ENCODE measurements around the gene ALDH3B2. TPM values are rescaled to one million over a fixed set of nuclear protein-coding genes. Genes with fewer than 3 reads are reported as not detected.

Gene ALDH3B2, protein sequence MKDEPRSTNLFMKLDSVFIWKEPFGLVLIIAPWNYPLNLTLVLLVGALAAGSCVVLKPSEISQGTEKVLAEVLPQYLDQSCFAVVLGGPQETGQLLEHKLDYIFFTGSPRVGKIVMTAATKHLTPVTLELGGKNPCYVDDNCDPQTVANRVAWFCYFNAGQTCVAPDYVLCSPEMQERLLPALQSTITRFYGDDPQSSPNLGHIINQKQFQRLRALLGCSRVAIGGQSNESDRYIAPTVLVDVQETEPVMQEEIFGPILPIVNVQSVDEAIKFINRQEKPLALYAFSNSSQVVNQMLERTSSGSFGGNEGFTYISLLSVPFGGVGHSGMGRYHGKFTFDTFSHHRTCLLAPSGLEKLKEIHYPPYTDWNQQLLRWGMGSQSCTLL
- total RNA-seq, result not detected in 2 replicates

DNA sequence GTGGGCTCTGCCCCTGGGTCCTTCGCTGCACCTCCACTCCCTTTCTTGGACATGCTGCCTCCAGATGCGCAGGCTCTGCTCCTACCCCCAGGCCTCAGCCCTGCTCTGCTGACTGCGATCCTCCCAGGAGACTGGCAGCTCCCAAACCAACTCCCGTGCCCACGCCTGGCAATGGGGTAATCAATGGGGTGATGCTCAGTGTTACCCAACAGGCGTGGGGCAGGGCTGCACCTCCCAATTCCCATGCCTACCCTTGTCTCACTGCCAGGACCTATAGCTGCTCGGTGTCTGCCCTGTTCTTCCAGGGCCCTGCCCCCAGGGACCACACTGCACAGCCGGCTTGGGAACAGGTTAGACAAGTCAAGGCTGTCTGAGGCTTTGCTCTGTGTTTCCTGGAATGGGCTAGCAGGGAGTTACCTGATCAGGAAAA lies at the start of gene ALDH3B2:
TSS of gene ALDH3B2 (minus strand) at position 182 of the 430 bp plus-strand sequence. CDS start 7,688 bp downstream, outside the sequence.

DNA sequence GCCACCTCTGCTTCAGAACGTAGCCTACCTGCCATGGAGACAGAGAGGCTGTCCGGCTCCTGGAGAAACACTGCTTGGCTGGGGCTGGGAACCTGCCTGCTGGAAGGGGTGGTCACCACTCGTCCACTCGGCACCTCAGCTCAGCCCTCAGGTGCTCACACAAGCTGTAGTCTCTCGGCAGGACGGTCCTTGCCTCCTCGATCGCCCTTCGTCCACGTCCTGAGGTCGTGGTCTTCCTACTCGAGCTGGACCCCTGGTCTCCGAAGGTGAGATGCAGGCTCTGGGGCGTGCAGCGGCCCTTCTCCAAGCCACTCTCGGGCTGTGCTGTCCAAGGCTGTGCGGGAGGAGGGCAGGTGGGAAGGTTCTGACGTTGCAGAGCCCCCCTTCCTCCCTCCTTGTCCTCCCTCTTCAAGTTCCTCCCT lies 35.0 kb downstream of the ALDH3B2 start, which contains the start of gene TBX10:
TSS of gene TBX10 (minus strand) at position 326 of the 422 bp plus-strand sequence. CDS start at position 35, 291 bp downstream.

DNA sequence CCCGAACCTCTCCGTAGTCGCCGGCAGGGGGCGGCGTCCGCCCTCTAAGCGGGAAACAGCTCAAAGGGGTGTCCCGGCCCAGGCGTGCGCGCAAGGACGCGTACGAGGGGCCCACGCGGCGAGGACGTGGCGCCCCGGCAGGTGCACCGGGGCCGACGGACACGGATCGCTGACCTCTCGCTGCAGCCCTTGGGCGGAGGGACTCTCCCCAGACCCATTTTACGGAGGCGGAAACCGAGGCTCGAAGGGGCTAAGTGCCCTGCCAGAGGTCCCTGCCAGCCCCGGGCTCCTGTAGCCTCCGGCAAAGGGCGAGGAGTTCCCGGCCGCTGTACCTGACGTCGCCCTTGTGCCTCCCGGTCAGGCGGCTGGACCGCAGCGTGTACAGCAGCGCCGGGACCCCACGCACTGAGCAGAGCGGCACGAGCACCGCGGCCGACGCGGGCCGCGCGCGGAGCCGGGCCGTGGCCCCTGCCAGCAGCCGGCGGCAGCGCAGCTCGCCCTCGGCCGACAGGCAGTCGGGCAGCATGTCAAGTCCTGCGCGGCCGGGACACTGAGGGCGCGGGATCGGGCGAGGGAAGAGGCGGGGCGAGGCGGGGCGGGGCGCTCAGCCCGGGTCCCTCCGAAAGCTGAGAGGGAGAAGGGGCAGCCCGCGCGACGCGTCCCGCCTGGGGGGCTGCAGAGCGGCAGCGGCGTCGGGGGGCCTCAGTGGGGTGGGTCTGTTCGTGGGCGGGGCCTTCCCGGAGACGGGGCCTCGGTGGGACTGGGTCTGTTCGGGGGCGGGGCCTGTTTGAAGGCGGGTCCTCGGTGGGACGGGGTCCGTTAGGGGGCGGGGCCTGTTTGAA lies 44.8 kb downstream of the ALDH3B2 start, which contains the start of gene NUDT8:
TSS of gene NUDT8 (minus strand) at position 552 of the 842 bp plus-strand sequence. CDS start at position 526, 26 bp downstream.

Other genes starting within 250 kb of the ALDH3B2 start
- gene RPS6KB2, start 246.1 kb downstream of the ALDH3B2 start, total RNA-seq, result 25.0 and 26.3 TPM in 2 replicates
- 0.11 and 0.43 TPM in 2 replicates for gene PTPRCAP, start 236.9 kb downstream of the ALDH3B2 start, total RNA-seq
- gene CORO1B, start 231.1 kb downstream of the ALDH3B2 start, total RNA-seq, result 122 and 145 TPM in 2 replicates
- gene GPR152, start 221.9 kb downstream of the ALDH3B2 start, total RNA-seq, result not detected in 2 replicates
- 1.5 and 2.0 TPM in 2 replicates for gene CABP4, start 219.3 kb downstream of the ALDH3B2 start, total RNA-seq
- 21.1 and 21.8 TPM in 2 replicates for gene TMEM134, start 205.4 kb downstream of the ALDH3B2 start, total RNA-seq
- 101 TPM in 2 replicates for gene AIP, start 191.6 kb downstream of the ALDH3B2 start, total RNA-seq
- gene PITPNM1, start 169.3 kb downstream of the ALDH3B2 start, total RNA-seq, result 2.8 and 3.1 TPM in 2 replicates
- gene CDK2AP2, start 166.5 kb downstream of the ALDH3B2 start, total RNA-seq, result 10.3 and 23.1 TPM in 2 replicates
- gene CABP2, start 151.2 kb downstream of the ALDH3B2 start, total RNA-seq, result not detected in 2 replicates
- gene GSTP1, start 90.8 kb downstream of the ALDH3B2 start, total RNA-seq, result 473 and 682 TPM in 2 replicates
- 121 and 130 TPM in 2 replicates for gene NDUFV1, start 67.7 kb downstream of the ALDH3B2 start, total RNA-seq
- 3.6 and 5.4 TPM in 2 replicates for gene NUDT8, start 44.7 kb downstream of the ALDH3B2 start, total RNA-seq
- gene TBX10, start 34.9 kb downstream of the ALDH3B2 start, total RNA-seq, result not detected in 2 replicates
- not detected in 2 replicates for gene ACY3, start 23.9 kb downstream of the ALDH3B2 start, total RNA-seq

Data from dermis lymphatic vessel endothelial cell (primary cell).